ENCODE data around the gene STK11IP. TPM values are rescaled to one million over a fixed set of nuclear protein-coding genes. Genes with fewer than 3 reads are reported as not detected.

The STK11IP gene
- total RNA-seq, 3 donors from 2014 or later, result 34.6 to 42.0 (median 39.6) TPM

DNA sequence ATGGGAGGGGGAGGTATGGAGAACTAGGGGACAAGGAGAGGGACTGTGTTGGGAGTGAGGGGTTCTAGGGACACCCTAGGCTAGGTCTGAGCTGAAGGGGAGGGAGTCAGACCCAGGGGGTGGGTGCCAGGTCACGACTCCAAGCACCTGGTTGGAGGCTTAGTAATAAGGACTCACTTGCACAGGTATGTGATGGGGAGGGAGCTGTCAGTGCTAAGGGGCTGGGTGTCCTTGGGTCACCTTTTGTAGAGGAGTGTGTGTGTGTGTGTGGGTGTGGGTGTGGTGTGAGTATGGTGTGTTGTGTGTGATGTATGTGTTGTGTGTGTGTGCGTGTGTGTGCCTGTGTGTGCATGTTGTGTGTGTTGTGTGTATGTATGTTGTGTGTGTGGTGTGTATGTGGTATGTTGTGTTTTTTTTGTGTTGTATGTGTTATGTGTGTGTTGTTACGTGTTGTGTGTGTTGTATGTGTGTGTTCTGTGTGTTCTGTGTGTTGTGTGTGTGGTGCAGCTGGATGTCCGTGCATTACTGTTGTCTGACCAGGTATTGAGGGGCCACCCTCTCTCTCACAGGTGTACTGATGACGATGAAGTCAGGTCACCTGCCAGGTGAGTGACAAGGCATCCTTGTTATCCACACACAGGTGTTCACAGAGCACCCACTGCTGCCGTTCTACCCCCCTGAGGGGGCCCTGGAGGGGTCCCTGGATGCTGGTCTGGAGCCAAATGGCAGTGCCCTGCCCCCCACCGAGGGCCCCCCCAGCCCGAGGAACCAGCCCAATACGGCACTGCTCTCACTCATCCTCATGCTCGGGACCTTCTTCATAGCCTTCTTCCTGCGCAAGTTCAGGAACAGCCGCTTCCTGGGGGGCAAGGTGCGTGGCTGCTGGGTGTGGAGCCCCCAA is 39.5 kb downstream of the STK11IP start:
- Histone ChIP-seq H3K9me3 (no peaks in the 10 kb centered on the region), H3K4me1 (ENCODE audit: low read depth) (no peaks in the 10 kb centered on the region), H3K36me3 (ENCODE audit: low read depth) (no peaks in the 10 kb centered on the region), H3K4me3 (no peak overlapping the region)
- TF ChIP-seq, protein P1, sequence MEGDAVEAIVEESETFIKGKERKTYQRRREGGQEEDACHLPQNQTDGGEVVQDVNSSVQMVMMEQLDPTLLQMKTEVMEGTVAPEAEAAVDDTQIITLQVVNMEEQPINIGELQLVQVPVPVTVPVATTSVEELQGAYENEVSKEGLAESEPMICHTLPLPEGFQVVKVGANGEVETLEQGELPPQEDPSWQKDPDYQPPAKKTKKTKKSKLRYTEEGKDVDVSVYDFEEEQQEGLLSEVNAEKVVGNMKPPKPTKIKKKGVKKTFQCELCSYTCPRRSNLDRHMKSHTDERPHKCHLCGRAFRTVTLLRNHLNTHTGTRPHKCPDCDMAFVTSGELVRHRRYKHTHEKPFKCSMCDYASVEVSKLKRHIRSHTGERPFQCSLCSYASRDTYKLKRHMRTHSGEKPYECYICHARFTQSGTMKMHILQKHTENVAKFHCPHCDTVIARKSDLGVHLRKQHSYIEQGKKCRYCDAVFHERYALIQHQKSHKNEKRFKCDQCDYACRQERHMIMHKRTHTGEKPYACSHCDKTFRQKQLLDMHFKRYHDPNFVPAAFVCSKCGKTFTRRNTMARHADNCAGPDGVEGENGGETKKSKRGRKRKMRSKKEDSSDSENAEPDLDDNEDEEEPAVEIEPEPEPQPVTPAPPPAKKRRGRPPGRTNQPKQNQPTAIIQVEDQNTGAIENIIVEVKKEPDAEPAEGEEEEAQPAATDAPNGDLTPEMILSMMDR (IDR thresholded peaks at IDR 0.05), result no peak
- DNase-seq, result no peak
- intact Hi-C loops (cut with DNase I, micrococcal nuclease), result no loop called here
- no peak for ATAC-seq

DNA sequence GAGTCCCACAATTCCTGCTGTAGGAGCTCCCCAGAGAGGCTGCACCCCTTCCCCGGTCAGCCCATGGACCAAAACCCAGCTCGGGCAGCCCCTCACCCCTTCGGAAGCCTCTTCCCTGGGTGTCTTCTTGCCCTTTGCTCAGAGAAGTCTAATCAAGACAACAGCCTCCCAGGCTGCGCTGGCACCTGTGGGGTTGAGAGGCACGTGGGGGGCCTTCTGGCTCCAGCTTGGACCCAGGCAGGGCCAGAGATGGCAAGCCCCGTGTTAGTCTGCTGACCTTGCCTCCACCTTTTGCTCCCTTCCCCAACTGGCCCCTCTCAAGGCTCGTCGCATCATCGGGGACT is 40.2 kb downstream of the STK11IP start:
- DNase-seq (no peak), ATAC-seq (no peak)
- Histone ChIP-seq H3K4me3 (no peak overlapping the region), H3K9me3 (no peaks in the 10 kb centered on the region), H3K4me1 (ENCODE audit: low read depth) (peaks cover 3% of the 10 kb centered on the region), H3K36me3 (ENCODE audit: low read depth) (no peaks in the 10 kb centered on the region)
- intact Hi-C loops (cut with DNase I, micrococcal nuclease), result no loop called here
- TF ChIP-seq, protein P1 (IDR thresholded peaks at IDR 0.05), result no peak

DNA sequence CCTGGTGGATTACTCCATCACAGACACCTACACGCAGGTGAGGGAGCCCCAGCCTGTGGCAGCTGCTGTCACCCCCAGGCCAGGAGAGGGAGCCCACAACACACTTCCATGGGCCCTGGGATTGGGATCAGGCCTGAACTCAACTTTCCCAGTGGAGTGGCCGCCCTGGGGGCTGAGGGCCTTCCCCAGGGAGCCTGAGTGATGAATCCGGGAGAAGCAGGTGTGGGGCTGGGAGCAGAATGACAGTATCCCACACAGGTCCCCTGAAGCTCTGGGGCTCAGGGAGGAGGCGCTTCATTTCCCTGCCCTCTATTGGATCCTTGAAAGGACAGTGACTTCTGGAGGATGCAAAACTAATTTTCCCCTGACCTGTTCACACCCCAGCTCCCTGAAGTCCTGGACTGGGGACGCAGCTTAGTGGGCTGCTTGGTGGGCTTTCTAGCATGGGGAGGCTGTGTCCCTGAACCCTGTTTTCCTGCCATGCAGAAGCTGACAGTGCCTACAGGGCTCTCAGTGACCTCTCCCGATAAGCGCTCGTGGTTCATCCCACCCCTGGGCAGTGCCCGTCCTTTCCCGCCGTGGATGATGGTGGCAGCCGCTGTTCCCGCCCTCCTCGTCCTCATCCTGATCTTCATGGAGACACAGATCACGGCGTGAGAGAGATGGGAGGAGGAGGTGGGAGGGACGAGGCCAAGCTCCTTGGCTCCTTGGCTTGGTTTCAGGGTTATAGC is 40.7 kb downstream of the STK11IP start:
- intact Hi-C loops (cut with DNase I, micrococcal nuclease), result no loop called here
- ATAC-seq (no peak), DNase-seq (no peak)
- Histone ChIP-seq H3K4me1 (ENCODE audit: low read depth) (peaks cover 3% of the 10 kb centered on the region), H3K4me3 (no peak overlapping the region), H3K9me3 (no peaks in the 10 kb centered on the region), H3K36me3 (ENCODE audit: low read depth) (no peaks in the 10 kb centered on the region)
- TF ChIP-seq, protein P1 (IDR thresholded peaks at IDR 0.05), result no peak

DNA sequence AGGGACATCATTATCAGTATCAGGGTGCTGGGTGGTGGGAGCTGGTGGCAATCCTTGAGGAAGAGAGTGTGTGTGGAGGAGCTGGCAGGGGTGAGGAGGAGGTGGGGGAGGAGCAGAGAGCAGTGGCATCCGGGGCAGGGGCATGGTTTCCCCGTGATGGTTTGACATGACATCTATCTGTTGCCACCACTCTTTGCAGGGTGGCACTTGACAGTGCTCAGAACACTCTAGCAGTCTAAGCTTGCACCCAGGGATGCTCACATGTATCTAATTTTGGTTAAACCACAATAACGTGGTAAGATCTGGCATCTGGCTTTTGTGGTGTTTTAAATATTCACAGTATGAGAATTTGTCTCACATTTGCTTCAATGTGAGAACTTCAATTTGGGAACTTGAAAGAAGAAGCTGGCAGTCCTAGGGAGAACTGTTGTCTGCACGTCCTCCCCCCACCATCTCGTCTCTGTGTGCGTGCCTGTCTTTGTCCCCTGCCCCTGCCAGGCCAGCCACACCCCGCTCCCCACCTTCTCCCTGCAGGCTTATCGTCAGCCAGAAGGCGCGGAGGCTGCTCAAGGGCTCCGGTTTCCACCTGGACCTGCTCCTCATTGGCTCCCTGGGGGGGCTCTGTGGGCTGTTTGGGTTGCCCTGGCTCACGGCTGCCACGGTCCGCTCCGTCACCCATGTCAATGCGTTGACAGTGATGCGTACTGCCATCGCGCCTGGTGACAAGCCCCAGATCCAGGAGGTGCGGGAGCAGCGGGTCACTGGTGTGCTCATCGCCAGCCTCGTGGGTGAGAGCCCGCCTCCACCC is 41.5 kb downstream of the STK11IP start:
- TF ChIP-seq, protein P1 (IDR thresholded peaks at IDR 0.05), result no peak
- no peak overlapping the region for H3K4me3 ChIP-seq
- peaks cover 3% of the 10 kb centered on the region for H3K4me1 ChIP-seq (ENCODE audit: low read depth)
- H3K36me3 ChIP-seq (ENCODE audit: low read depth), result no peaks in the 10 kb centered on the region
- no peaks in the 10 kb centered on the region for H3K9me3 ChIP-seq
- DNase-seq (no peak), ATAC-seq (no peak)
- intact Hi-C loops (cut with DNase I, micrococcal nuclease), result no loop called here

DNA sequence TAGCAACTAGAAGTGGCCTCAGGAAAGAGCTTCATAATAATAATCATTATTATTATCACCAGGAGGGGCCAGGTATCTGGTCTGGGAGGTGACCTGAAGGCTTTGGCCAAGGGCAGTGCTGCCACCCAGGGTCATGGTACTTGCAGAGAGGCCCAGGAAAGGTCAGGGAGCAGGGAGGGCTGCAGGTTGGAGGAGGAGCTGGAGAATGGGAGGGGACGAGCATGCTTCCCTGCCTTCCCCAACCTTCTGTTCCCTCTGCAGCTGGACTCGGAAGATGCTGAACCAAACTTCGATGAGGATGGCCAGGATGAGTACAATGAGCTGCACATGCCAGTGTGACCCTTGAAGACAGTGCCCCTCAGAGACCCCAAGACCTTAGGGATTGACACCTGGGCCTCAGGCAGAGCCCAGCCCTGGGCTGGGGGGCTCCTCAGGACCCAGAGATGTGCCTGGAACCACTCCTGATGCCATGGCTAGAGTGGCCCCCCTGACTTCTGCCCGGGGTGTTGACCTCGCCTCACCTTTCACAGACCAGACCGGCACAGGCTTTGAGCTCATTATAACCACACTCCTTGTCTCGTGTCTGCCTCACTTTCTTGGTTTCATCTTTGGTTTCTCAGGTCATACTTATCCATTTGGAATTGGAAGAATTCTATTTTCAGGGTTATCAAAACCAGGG is 43.9 kb downstream of the STK11IP start:
- ATAC-seq (no peak), DNase-seq (no peak)
- Histone ChIP-seq H3K9me3 (no peaks in the 10 kb centered on the region), H3K4me1 (ENCODE audit: low read depth) (peaks cover 3% of the 10 kb centered on the region), H3K4me3 (no peak overlapping the region), H3K36me3 (ENCODE audit: low read depth) (no peaks in the 10 kb centered on the region)
- TF ChIP-seq, protein P1 (IDR thresholded peaks at IDR 0.05), result no peak
- intact Hi-C loops (cut with DNase I, micrococcal nuclease), result no loop called here
